SHP77 treated with DMSO at 0.1 percent for 48 hours (cell line): Measurements from ENCODE around the gene PRKAG2.
"Not testable (repeated sequence)": the region's sequence is repeated elsewhere in the genome, so short reads cannot be mapped to it uniquely, and the experiment has no call there.

Source experiments
- DNase-seq: peaks from one replicate; lab custom pipeline; 2025; lab: John Stamatoyannopoulos, UW

PRKAG2 gene

GRCh38 chr7:151549083-151549482 is 327.8 kb downstream of the PRKAG2 start:
- DNase-seq = no peak

- DNase-seq = no peak
Observed at GRCh38 chr7:151544183-151544582, 332.7 kb downstream of the PRKAG2 start.

GRCh38 chr7:151542606-151543130 is 334.2 kb downstream of the PRKAG2 start:
- DNase-seq = no peak

- no peak for DNase-seq
Observed at GRCh38 chr7:151541709-151542499, 335.0 kb downstream of the PRKAG2 start.

- no peak for DNase-seq
Observed at GRCh38 chr7:151540146-151540545, 336.8 kb downstream of the PRKAG2 start.

GRCh38 chr7:151539088-151539671 is 337.7 kb downstream of the PRKAG2 start:
- peak; percentile 28 for DNase-seq

GRCh38 chr7:151537818-151538561 is 338.9 kb downstream of the PRKAG2 start:
- no peak for DNase-seq

- not testable (repeated sequence) for DNase-seq
Observed at GRCh38 chr7:151536178-151536577, 340.7 kb downstream of the PRKAG2 start.

- no peak for DNase-seq
Observed at GRCh38 chr7:151529842-151530241, 347.1 kb downstream of the PRKAG2 start.

GRCh38 chr7:151524845-151525244 is 352.1 kb downstream of the PRKAG2 start:
- no peak for DNase-seq

GRCh38 chr7:151524331-151524730 is 352.6 kb downstream of the PRKAG2 start:
- DNase-seq = no peak

- no peak for DNase-seq
Observed at GRCh38 chr7:151520419-151521261, 356.3 kb downstream of the PRKAG2 start.

GRCh38 chr7:151519765-151520418 is 357.0 kb downstream of the PRKAG2 start, which contains the start of gene RHEB:
TSS of gene RHEB (minus strand) at chr7:151519895. CDS start at chr7:151519511, 384 bp downstream.
- DNase-seq = peak; percentile 93

GRCh38 chr7:151518947-151519764 is 357.8 kb downstream of the PRKAG2 start:
- not testable (repeated sequence) for DNase-seq

GRCh38 chr7:151518105-151518946 is 358.6 kb downstream of the PRKAG2 start:
- DNase-seq = no peak

- DNase-seq = no peak
Observed at GRCh38 chr7:151517601-151518104, 359.3 kb downstream of the PRKAG2 start.

- DNase-seq = no peak
Observed at GRCh38 chr7:151515276-151515565, 361.7 kb downstream of the PRKAG2 start.

- DNase-seq = no peak
Observed at GRCh38 chr7:151514461-151515275, 362.2 kb downstream of the PRKAG2 start.
